ENCODE measurements around the gene GAGE10. TPM values are rescaled to one million over a fixed set of nuclear protein-coding genes. Genes with fewer than 3 reads are reported as not detected.

GAGE10 gene
- total and polyA plus RNA-seq, 9 of the 15 experiments (the other 6 are each of a cell fraction or from before 2014, with no cell fraction given): 0.80 to 3.1 (median 0.96) TPM; not detected in 4

GRCh38 chrX:49254639-49255038, 48.8 kb upstream of the GAGE10 start (continued):
- no peak for TF ChIP-seq ZBTB40 (IDR thresholded peaks at IDR 0.05)
- TF ChIP-seq ZBTB40 (CRISPR knock-in tag; IDR thresholded peaks at IDR 0.05): no peak
- TF ChIP-seq TEAD4 (IDR thresholded peaks at IDR 0.05; ENCODE audit: low read length): no peak
- no peak for TF ChIP-seq TEAD4 (CRISPR knock-in tag; IDR thresholded peaks at IDR 0.05; ENCODE audit: borderline replicate concordance)
- no peak for TF ChIP-seq MEIS2 (IDR thresholded peaks at IDR 0.05; ENCODE audit: partially characterized antibody)
- no peak for TF ChIP-seq PHF21A (IDR thresholded peaks at IDR 0.05; ENCODE audit: borderline replicate concordance, low read depth)
